Activated T-cell treated with anti-CD3 and anti-CD28 coated beads for 4 hours (primary cell): ENCODE data around the gene TOMM70.
A peak's percentile ranks its signal among the peaks of the same experiment; 100 is the strongest.

Experiments
- DNase-seq: peaks from one replicate; pipeline ENCODE4 v3.0.0-alpha.2; 2020

Gene TOMM70

GRCh38 chr3:100411091-100411982 is 10.4 kb upstream of the TOMM70 start:
- DNase-seq = no peak

- DNase-seq = no peak
Observed at GRCh38 chr3:100407977-100408532, 7.2 kb upstream of the TOMM70 start.

GRCh38 chr3:100407164-100407563 is 6.3 kb upstream of the TOMM70 start:
- DNase-seq = no peak

GRCh38 chr3:100404250-100404548 is 3.3 kb upstream of the TOMM70 start:
- DNase-seq = no peak

GRCh38 chr3:100403362-100404249 is 2.7 kb upstream of the TOMM70 start:
- DNase-seq = no peak

- DNase-seq = no peak
Observed at GRCh38 chr3:100402891-100403290, 2.0 kb upstream of the TOMM70 start.

GRCh38 chr3:100402256-100402655 is 1.4 kb upstream of the TOMM70 start:
- no peak for DNase-seq

- DNase-seq = peak; percentile 30
Observed at GRCh38 chr3:100401674-100402041, 769 bp upstream of the TOMM70 start.

- peak; percentile 3 for DNase-seq
Observed at GRCh38 chr3:100400419-100400779, 490 bp downstream of the TOMM70 start.

- DNase-seq = no peak
Observed at GRCh38 chr3:100399341-100400071, 1.4 kb downstream of the TOMM70 start.

GRCh38 chr3:100396967-100397366 is 3.9 kb downstream of the TOMM70 start:
- DNase-seq = no peak

- no peak for DNase-seq
Observed at GRCh38 chr3:100395679-100396431, 5.0 kb downstream of the TOMM70 start.

GRCh38 chr3:100389025-100389424 is 11.9 kb downstream of the TOMM70 start:
- DNase-seq = no peak

- no peak for DNase-seq
Observed at GRCh38 chr3:100386437-100387074, 14.3 kb downstream of the TOMM70 start.

GRCh38 chr3:100384733-100385525 is 16.0 kb downstream of the TOMM70 start:
- DNase-seq = no peak

GRCh38 chr3:100376301-100376700 is 24.6 kb downstream of the TOMM70 start:
- no peak for DNase-seq

- no peak for DNase-seq
Observed at GRCh38 chr3:100374521-100374920, 26.4 kb downstream of the TOMM70 start.

GRCh38 chr3:100370756-100371155 is 30.1 kb downstream of the TOMM70 start:
- DNase-seq = no peak

- DNase-seq = no peak
Observed at GRCh38 chr3:100368441-100368840, 32.4 kb downstream of the TOMM70 start.

- no peak for DNase-seq
Observed at GRCh38 chr3:100366424-100366823, 34.5 kb downstream of the TOMM70 start.

- no peak for DNase-seq
Observed at GRCh38 chr3:100364421-100364820, 36.5 kb downstream of the TOMM70 start.
